T-helper 2 cell treated with Interferon-gamma antibody and Interleukin-4, amounts not matched to agents 100 ng/mL and 5 ng/mL, for 36 hours (primary cell): ENCODE measurements around the gene CNOT4. TPM values are rescaled to one million over a fixed set of nuclear protein-coding genes. Genes with fewer than 3 reads are reported as not detected.
"Not testable (repeated sequence)": the region's sequence is repeated elsewhere in the genome, so short reads cannot be mapped to it uniquely, and the experiment has no call there.

ENCODE experiments used
- intact Hi-C: fragments of 100-400 bp; cut with micrococcal nuclease; formaldehyde crosslinking; loops from one replicate; pipeline ENCODE4 v1.15.1; 2023
- total RNA-seq: library from RNA; stranded (reverse); gene quantifications from 2 replicates; pipeline ENCODE4 v1.2.3, GENCODE V29; 2022

CNOT4 gene
- total RNA-seq, 1 donor from 2014 or later = 22.1 TPM

DNA sequence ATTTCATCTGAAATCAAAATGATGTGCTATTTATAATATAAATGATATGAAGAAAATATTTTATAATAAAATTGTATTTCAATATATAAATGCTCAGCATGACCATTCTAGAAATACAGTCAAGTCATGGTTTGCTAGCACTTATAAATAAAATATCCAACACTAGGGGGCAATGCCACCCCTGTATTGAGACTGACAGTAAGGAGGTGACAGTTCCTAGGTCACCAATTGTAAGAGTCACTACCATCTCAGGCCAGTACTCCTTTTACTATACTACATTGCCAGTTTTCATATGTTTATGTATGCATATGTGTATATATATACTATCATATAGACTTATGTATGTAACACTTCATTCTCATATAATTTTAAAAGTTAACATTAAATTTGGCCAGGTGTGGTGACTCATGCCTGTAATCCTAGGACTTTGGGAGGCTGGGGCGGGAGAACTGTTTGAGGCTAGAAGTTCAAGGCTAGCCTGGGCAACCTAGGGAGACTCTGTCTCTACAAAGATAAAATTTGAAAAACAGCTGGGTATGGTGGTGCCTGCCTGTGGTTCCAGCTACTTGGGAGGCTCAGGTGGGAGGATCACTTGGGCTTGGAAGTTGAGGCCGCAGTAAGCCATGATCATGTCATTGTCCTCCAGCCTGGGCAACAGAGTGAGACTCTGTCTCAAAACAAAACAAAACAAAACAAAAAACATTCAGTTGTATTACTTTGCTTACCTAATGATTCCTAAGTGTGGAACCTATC lies 2.4 kb upstream of the CNOT4 start:
- intact Hi-C loops = loop anchor here (5.0 kb wide), 2 partner anchors 45 to 95 kb away; no protein-coding TSS in a partner anchor

DNA sequence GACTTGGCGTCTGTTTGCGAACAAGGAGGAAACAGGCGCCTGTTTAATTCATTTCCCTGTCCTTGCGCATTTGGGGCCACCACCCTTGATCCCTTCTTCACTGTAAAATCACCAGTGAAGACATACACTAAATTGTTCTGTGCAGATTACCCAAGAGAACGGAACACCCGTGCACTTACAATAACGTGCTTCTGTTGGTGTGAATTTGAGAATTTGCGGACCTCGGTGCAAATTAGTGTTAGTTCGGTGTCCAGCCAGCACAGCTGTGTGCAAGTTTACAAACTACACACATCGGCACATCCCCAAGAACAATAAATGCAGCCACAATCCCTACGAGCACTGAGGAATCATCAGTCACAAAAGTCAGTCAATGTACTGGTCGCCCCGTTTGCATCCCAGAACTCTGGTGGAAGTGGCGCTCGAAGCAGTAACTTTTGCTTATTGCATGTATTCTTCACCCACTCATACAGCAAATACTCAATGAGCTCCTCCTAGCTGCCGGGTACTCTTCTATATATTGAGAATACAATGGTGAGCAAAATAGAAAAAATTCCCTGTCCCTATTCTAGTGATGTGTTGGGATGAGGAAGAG lies 786 bp upstream of the CNOT4 start:
- intact Hi-C loops = loop anchor here (1.0 to 5.0 kb wide), 11 partner anchors 43 to 1051 kb away; partner anchors contain the start of genes AGBL3, AKR1B1, MTPN and NUP205

DNA sequence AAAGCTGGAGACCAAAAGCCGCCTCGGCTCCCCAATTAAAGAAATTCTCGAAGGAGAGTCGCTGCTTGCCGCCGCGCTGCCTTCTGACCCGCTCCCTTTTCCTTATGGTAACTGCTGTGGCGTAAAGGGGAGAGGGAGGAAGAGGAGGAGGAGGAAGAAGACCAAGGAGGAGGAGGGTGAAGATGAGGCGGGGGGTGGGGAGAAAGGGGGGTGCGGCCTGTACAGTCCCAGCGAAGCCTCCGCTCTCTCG lies 388 bp downstream of the CNOT4 start:
- intact Hi-C loops = no loop called here

DNA sequence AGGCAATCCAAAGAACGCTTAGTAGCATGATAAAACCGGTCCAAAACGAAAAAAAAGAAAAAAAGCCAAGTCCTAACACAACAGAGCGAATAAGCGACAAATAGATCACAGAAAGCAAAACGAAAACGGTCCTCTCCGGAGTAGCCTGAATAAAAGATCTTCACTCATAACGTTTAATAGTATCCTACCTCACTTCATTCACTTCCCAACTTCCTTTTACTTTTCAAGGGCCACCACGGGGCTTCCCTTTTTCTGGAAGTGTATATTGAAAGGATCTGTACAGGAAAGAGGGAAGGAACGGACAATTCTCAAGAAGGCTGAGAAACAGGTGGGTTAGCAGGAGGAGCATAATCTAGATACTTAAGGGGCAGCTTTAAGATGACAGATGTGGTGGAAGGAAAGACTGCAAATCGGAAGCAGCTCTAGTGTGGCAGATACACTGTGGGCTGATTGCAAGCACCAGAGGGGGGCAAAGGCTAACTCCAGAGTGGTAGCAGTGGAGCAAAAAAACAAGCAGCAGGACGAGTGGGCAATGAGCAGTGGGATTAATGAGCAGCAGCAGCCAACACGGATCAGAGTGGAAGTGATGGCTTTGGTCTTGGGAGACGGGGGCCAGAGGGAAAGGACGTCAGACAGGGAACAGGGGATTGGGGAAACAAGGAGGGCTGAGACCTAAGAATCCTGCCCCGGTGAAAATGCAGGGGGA lies 866 bp downstream of the CNOT4 start:
- intact Hi-C loops = no loop called here

DNA sequence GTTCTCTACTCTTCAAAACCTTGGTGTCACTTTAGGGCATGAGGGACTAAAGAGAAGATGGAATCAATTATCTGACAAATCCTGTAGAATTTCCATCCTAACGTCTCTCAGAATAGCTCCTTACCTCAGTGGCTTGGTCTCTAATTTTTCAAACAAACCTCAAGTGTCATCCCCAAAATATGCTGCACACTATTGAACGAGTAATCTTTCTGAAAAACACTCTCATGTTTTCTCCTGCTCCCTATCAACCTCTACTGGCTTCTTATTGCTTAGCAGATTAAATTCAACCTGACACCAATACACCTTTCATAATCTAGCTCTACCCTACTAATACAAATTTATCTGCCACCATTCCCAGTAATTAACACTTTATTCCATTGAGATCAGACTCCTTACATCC lies 8.5 kb downstream of the CNOT4 start:
- intact Hi-C loops = no loop called here

DNA sequence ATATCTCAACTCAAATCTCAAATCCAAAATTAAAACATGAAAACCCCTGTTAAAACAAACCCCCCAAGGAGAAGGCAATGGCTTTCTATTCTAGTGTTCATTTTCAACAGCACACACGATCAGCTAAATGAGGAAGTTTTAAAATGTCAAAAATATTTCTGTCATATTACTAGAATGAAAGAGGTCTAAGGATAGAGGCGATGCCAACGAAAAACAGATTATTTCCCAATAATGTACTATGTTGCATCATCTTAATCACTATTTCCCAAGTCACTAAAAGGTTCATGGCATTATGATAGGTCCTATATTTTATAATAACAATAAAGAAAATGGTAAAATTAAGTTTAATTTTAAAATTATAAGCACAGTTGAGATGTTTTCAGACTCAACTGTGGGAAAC lies 10.1 kb downstream of the CNOT4 start:
- intact Hi-C loops = no loop called here

DNA sequence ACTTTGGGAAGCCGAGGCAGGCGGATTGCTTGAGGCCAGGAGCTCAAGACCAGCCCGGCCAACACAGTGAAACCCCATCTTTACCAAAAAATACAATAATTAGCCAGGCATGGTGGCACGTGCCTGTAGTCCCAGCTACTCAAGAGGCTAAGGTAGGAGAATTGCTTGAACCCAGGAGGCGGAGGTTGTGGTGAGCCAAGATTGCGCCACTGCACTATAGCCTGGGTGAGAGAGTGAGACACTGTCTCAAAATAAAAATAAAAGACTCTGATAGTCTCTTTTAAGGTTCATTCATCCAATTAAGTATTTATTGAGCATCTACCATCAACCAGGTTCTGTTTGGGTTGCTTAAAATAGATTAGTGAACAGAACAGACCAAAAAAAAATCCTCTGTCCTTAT lies 12.7 kb downstream of the CNOT4 start:
- intact Hi-C loops = not testable (repeated sequence)

DNA sequence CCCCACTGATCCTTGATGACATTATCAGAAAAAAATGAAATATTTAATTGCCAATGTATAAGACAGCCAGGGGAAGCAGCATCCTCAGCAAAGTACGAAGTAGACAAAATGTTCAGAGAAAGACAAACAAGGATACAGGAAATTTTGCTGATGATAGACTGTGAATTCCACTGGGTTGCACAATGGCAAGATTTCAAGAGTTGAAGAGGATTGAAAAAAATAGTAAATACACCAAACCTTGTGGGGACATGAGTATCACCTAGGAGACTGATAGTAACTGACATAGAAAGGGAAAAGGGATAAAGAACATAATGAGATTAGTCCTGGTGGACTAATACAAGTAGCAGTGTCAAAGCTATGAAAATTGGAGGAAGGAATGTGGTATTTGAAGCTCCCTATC lies 16.5 kb downstream of the CNOT4 start:
- intact Hi-C loops = no loop called here

DNA sequence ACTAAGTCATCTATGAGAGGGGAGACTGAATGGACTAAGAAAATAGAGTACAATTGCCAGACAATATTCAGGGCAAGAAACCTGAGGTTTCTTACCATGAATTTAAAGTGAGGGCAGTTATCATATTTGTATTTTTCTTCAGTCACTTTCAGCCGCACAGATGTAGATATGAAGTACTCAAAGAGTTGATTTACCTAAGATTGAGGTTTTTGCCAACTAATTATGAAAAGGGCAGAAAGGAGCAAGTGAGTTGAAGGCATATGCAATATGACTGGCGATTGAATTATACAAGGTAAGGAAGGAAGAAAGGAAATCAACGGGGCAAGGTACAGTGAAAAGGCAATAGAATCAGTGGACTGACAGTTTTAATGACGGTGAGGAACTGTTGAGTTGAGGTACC lies 17.8 kb downstream of the CNOT4 start:
- intact Hi-C loops = no loop called here

DNA sequence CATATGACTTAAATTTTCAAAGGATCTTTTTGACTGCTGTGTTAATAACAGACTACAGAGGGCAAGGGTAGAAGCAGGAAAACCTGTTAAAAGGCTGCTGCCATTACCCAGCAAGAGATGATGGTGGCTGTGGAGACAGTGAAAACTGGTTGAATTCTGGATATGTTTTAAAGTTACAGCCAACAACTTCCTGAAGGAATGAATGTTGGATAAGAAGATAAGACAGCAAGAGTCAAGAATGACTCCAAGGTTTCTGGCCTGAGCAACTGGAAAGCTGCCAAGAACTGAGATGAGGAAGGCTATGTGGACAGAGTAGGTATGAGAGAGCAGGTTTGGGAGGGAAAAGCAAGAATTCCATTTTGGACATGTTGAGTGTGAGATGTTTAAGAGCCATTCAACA lies 19.1 kb downstream of the CNOT4 start:
- intact Hi-C loops = no loop called here

DNA sequence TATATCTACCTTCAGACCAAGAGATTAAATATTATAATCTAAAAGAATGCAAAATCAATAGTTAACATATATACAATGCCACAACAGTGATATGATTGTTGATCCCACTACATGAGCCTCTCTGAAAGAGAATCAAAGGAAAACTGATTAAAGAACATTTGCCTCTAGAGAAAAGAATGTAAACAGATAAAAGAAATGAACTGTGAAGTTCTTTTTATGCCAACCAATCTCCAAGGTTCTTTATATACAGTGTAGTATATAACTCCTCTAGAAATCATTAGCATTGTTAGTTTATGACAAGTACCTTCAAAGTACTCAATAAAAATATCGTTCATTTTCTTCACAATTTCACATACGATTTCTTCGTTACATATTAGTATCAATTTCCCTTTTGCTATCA lies 20.1 kb downstream of the CNOT4 start:
- intact Hi-C loops = no loop called here

DNA sequence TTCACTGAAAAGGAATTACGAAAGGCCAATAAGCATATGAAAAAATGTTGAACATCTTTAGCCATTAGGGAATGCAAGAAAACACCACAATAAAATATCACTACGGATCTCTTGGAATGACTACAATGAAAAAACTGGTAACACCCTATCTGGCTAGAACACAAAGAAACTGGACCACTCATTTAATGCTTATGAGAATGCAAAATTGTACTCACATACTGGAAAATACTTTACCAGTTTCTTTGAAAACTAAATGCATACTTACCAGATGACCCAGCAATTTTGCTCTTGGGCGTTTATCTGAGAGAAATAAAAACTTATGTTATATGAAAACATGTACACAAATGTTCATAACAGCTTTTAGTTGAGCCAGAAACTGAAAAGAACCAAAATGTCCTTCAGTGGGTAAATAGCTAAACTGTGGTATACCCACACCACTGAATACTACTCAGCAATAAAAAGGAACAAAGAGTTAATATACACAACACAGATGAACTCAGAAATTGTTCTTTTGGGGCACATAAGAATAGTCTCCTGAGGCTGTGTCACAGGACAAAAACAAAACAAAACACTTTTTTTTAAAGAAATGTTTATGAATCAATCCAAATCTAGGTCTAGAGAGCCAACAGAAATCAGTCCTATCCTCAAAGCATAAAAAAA lies 23.5 kb downstream of the CNOT4 start:
- intact Hi-C loops = no loop called here

DNA sequence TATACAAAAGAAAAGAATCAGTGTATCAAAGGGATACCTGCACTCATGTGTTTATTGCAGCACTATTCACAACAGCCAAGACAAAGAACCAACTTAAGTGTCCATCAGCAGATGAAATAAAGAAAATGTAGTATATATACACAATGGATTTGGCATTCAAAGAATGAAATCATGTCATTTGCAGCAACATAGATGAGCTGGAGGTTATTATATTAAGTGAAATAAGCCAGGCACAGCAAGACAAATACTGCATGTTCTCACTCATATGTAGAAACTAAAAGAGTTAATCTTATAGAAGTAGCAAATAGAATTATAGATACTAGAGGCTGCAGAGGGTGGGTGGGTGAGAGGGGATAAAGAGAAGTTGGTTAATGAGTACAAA lies 28.3 kb downstream of the CNOT4 start:
- intact Hi-C loops = no loop called here

DNA sequence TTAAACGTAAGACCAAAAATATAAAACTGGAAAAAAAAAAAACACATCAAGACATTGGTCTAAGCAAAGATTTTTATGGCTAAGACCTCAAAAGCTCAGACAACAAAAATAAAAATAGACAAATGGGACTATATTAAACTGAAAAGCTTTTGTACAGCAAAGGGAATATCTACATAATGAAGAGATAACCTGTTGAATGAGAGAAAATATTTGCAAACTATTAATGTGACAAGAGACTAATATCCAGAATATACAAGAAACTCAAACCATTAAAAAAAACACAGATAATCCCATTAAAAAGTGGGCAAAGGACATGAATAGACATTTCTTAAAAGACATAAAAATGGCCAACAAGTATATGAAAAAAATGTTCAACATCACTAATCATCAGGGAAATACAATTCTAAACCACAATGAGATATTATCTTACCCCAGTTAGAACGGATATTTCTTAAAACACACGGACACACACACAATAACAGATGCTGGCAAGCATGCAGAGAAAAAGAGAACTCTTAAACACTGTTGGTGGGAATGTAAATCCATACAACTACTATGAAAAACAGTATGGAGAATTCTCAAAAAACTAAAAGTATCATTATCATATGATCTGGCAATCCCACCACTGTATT lies 28.8 kb downstream of the CNOT4 start:
- intact Hi-C loops = no loop called here

DNA sequence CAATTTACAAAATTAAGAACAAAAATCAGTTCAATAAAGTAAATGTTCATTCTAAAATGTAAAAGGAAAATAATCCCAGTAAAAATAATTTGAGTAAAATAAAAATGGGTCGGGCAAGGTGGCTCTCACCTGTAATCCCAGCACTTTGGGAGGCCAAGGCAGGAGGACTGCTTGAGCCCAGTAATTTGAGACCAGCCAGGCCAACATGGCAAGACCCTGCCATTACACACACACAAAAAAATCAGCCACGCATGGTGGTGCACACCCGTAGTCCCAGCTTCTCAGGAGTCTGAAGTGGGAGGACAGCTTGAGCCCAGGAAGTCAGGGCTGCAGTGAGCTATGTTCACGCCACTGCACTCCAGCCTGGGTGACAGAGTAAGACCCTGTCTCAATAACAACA lies 34.4 kb downstream of the CNOT4 start:
- intact Hi-C loops = no loop called here

DNA sequence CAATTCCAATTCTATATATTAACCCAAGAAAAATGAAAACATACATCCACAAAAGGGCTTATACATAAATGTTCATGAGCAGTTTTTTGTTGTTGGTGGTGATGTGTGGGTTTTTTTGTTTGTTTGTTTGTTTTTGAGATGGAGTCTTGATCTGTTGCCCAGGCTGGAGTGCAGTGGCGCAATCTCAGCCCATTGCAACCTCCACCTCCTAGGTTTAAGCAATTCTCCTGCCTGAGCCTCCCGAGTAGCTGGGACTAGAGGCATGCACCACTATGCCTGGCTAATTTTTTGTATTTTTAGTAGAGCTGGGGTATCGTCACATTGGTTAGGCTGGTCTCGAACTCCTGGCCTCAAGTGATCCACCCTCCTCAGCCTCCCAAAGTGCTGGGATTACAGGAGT lies 40.2 kb downstream of the CNOT4 start:
- intact Hi-C loops = loop anchor here (5.0 kb wide), 1 partner anchor 43 kb away; the partner anchor contains the start of gene CNOT4

DNA sequence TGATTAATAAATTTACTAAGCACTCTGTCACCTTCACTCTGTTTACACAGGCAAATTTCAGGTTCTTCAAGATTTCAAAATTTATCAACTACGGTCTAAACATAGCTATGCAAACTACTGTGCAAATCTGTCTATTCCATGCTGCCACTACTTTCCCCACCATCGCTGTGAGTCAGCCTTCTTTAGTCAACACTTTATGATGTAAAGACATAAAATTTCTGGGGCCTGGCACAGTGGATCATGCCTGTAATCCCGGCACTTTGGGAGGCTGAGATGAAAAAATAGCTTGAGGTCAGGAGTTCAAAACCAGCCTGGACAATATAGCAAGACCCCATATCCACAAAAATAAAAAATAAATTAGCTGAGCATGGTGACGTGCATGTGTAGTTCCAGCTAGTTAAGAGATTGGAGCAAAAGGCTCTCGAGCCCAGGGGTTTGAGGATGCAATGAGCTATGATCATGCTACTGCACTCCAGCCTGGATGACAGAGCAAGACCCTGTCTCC lies 42.6 kb downstream of the CNOT4 start:
- intact Hi-C loops = loop anchor here (5.0 kb wide), 1 partner anchor 45 kb away; the partner anchor contains the start of gene CNOT4

DNA sequence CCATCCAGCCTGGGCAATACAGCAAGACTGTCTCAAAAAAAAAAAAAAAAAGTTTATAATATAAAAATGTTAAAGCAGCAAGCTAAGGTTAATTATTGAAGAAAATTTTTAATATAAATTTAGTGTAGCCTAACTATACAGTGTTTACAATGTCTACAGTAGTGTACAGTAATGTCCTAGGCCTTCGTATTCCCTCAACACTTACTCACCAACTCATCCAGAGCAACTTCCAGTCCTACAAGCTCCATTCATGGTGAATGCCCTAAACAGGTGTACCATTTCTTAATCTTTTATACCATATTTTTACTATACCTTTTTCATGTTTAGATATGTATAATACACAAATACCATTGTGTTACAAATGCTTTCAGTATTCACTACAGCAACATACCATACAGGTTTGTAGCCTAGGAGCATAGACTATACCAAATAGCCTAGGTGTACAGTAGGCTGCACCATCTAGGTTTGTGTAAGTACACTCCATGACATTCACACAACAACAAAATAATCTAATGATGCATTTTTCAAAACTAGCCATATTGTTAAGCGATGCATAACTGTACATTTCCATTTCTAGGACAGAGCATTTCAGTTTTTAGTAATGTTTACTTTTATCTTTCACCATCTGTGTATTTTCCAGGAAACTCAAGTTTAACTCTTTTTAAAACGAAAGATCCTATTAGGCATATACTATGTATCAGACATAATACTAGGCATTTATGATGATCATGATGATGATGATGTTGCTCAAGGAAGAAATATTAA lies 43.3 kb downstream of the CNOT4 start:
- intact Hi-C loops = loop anchor here (5.0 kb wide), 1 partner anchor 46 kb away; the partner anchor contains the start of gene CNOT4

DNA sequence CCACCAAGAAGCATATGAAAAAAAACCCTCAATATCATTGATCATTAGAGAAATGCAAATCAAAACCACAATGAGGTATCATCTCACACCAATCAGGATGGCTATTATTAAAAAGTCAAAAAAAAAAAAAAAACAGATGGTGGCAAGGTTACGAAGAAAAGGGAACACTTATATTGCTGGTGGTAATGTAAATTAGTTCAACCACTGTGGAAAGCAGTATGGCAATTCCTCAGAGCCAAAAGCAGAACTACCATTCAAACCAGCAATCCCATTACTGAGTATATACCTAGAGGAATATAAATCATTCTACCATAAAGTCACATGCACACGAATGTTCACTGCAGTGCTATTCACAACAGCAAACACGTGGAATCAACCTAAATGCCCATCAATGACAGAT lies 46.0 kb downstream of the CNOT4 start:
- intact Hi-C loops = no loop called here

DNA sequence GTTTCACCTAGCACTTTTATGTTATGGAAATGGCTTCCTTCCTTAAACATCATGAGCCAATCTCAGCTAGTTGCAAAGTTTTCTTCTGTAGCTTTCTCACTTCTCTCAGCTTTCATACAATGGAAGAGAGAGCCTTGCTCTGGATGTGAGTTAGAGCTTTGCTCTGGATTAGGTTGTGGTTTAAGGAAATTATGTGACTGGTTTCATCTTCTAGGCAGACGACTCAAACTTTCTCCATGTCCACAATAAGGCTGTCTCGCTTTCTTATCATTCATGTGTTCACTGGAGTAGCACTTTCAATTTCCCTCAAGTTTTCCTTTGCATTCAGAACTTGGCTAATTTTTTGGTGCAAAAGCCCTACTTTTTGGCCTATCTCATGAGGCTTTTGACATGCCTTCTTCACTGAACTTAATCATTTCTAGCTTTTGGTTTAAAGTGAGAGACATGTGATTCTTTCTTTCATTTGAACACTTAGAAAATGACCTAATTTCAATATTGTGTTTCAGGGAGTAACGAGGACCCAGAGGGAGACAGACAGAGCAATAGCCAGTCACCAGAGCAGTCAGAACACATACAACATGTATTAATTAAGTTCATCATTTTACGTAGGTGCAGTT lies 49.8 kb downstream of the CNOT4 start:
- intact Hi-C loops = no loop called here
